Fibroblast of lung (primary cell): ENCODE data around the gene CACNG7. TPM values are rescaled to one million over a fixed set of nuclear protein-coding genes. Genes with fewer than 3 reads are reported as not detected.

Experiments
- DNase-seq, 2 donors: peaks; one replicate each; pipeline versions ENCODE4 v3.0.0 to v3.0.0-alpha.2; 2010; ENCODE audit warnings: low read depth in 2 of 2
- H2AFZ ChIP-seq: 2 replicates; pipeline ENCODE4 v1.5.1; 2012; ENCODE audit warnings: low read length, control low read depth, inconsistent platforms
- H3K27ac ChIP-seq: 2 replicates; pipeline ENCODE4 v1.5.1; 2011; ENCODE audit warnings: low read length, control low read depth; ENCODE audit not compliant: insufficient read depth
- H3K27me3 ChIP-seq: 2 replicates; pipeline ENCODE4 v1.5.1; 2011; ENCODE audit warnings: mild to moderate bottlenecking, low read length; ENCODE audit not compliant: control insufficient read depth, insufficient read depth
- H3K36me3 ChIP-seq: 2 replicates; pipeline ENCODE4 v1.5.1; 2011; ENCODE audit warnings: low read length; ENCODE audit not compliant: control insufficient read depth, insufficient read depth
- H3K4me1 ChIP-seq: 2 replicates; pipeline ENCODE4 v1.5.1; 2011; ENCODE audit warnings: low read length; ENCODE audit not compliant: control insufficient read depth, insufficient read depth; ENCODE audit errors: extremely low read depth
- H3K4me2 ChIP-seq: 2 replicates; pipeline ENCODE4 v1.5.1; 2011; ENCODE audit warnings: low read length, control low read depth; ENCODE audit not compliant: insufficient read depth; ENCODE audit errors: extremely low read depth
- H3K4me3 ChIP-seq, 4 experiments: fragments of 200-600 bp in 1 of 4; sonication (generic) in 1 of 4; replicated peaks in 1 of 4; 2 replicates each; pipeline ENCODE4 v1.5.1; 2011 to 2016; ENCODE audit warnings: low read length in 4 of 4, low read depth in 3 of 4, mild to moderate bottlenecking in 3 of 4, control low read depth in 2 of 4, inconsistent platforms in 1 of 4, mixed read lengths in 1 of 4; ENCODE audit not compliant: insufficient read depth in 1 of 4; ENCODE audit errors: control extremely low read depth in 1 of 4
- H3K79me2 ChIP-seq: 2 replicates; pipeline ENCODE4 v1.5.1; 2012; ENCODE audit warnings: mild to moderate bottlenecking, low read length, inconsistent platforms; ENCODE audit not compliant: control insufficient read depth, insufficient read depth
- H3K9ac ChIP-seq: 2 replicates; pipeline ENCODE4 v1.5.1; 2011; ENCODE audit warnings: mild to moderate bottlenecking, low read length, control low read depth; ENCODE audit not compliant: insufficient read depth
- H3K9me3 ChIP-seq: 2 replicates; pipeline ENCODE4 v1.5.1; 2012; ENCODE audit warnings: low read depth, low read length; ENCODE audit not compliant: control insufficient read depth, insufficient read depth
- H4K20me1 ChIP-seq: 2 replicates; pipeline ENCODE4 v1.5.1; 2011; ENCODE audit warnings: low read length; ENCODE audit not compliant: control insufficient read depth, insufficient read depth; ENCODE audit errors: extremely low read depth
- EZH2 ChIP-seq: IDR thresholded peaks from 2 replicates; pipeline ENCODE4 v1.5.1; 2012; ENCODE audit warnings: low read length, control low read depth, mild to moderate bottlenecking; ENCODE audit errors: missing control alignments
- polyA plus RNA-seq, 2 donors: library from polyadenylated mRNA; depleted of rRNA in 1 of 2; stranded (reverse) in 1 of 2; unstranded in 1 of 2; fragments of >200 nt; gene quantifications; 2 replicates each; pipeline ENCODE4 v1.2.1, GENCODE V29; 2011 to 2012; ENCODE audit warnings: missing spikeins in 1 of 2
- total RNA-seq: library from RNA; depleted of rRNA; stranded (reverse); fragments of >200 nt; gene quantifications from 2 replicates; pipeline ENCODE4 v1.2.1, GENCODE V29; 2014
- TF ChIP-seq, protein P1 (sequence below), 2 donors: IDR thresholded peaks in 1 of 2; conservative IDR thresholded peaks in 1 of 2; 1 replicate in 1 of 2; 2 replicates in 1 of 2; pipeline ENCODE4 v1.5.1; 2011 to 2012; ENCODE audit warnings: low read length in 2 of 2, control low read depth in 1 of 2, inconsistent platforms in 1 of 2, low read depth in 1 of 2, mild to moderate bottlenecking in 1 of 2

CACNG7 gene
- total and polyA plus RNA-seq, 2 donors (not counting 1 experiment from before 2014, with no cell fraction given): 0.17 to 0.68 TPM

DNA sequence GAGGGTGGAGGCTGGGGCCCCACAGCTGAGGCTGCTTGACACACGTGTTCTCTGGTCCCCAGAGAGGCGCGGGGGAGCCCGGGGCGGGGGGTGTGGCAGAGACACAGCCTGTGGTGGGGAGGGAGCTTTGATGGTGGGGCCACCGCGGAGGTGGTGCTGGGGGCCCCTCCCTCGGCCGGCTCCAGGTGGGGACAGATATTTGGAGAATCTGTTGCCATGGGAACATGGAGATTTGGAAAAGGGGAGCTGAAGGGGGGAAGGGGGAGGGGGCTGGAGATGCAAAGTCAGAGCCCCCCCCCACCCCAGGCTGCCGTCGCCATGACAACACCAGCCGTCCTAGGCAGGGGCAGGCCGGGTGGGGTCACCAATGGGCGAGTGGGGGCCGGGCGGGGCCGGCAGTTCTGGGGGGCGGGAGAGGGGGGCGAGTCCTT lies 25.8 kb upstream of the CACNG7 start:
- TF ChIP-seq, protein P1, sequence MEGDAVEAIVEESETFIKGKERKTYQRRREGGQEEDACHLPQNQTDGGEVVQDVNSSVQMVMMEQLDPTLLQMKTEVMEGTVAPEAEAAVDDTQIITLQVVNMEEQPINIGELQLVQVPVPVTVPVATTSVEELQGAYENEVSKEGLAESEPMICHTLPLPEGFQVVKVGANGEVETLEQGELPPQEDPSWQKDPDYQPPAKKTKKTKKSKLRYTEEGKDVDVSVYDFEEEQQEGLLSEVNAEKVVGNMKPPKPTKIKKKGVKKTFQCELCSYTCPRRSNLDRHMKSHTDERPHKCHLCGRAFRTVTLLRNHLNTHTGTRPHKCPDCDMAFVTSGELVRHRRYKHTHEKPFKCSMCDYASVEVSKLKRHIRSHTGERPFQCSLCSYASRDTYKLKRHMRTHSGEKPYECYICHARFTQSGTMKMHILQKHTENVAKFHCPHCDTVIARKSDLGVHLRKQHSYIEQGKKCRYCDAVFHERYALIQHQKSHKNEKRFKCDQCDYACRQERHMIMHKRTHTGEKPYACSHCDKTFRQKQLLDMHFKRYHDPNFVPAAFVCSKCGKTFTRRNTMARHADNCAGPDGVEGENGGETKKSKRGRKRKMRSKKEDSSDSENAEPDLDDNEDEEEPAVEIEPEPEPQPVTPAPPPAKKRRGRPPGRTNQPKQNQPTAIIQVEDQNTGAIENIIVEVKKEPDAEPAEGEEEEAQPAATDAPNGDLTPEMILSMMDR (conservative IDR thresholded peaks at IDR 0.05 in 1 of 2, IDR thresholded peaks at IDR 0.05 in 1 of 2; ENCODE audit: low read depth in 1 of 2, low read length in 2 of 2): no peak
- TF ChIP-seq EZH2: no peak
- Histone ChIP-seq H3K9ac (no peak overlapping the region), H3K4me3 (no peak overlapping the region), H3K36me3 (no peaks in the 10 kb centered on the region), H3K79me2 (no peaks in the 10 kb centered on the region), H3K4me2 (no peak overlapping the region), H3K27me3 (peaks cover 47% of the 10 kb centered on the region), H3K27ac (no peak overlapping the region), H4K20me1 (no peaks in the 10 kb centered on the region), H2AFZ (no peak overlapping the region), H3K4me1 (peaks cover 8% of the 10 kb centered on the region), H3K9me3 (no peaks in the 10 kb centered on the region)
- no peak for DNase-seq

DNA sequence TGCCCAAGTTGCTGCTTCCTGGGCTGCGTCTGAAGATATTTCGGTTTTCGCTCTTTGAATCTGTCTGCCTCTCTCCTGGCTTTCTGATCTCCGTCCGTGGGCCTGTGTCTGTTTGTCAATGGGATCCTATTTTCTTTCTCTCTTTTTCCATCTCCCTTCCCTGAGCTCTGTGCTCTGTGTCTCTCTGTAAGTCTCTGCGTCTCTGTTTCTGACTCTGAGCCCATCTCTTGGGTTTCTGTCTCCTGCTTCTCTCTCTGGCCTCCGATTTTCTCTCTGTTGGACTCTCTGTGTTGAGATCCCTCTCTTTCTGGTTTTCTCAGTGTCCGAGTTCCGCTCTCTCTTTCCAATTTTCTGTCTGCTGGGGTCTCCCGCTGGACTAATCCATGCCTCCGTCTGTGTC lies 25.3 kb upstream of the CACNG7 start:
- DNase-seq: no peak
- Histone ChIP-seq H2AFZ (no peak overlapping the region), H3K27me3 (peaks cover 47% of the 10 kb centered on the region), H3K9ac (no peak overlapping the region), H3K36me3 (no peaks in the 10 kb centered on the region), H3K4me3 (no peak overlapping the region), H3K79me2 (no peaks in the 10 kb centered on the region), H4K20me1 (no peaks in the 10 kb centered on the region), H3K4me2 (no peak overlapping the region), H3K9me3 (no peaks in the 10 kb centered on the region), H3K27ac (no peak overlapping the region), H3K4me1 (peaks cover 8% of the 10 kb centered on the region)
- TF ChIP-seq EZH2: peak; percentile 70
- TF ChIP-seq, protein P1 (conservative IDR thresholded peaks at IDR 0.05 in 1 of 2, IDR thresholded peaks at IDR 0.05 in 1 of 2; ENCODE audit: low read depth in 1 of 2, low read length in 2 of 2): no peak

DNA sequence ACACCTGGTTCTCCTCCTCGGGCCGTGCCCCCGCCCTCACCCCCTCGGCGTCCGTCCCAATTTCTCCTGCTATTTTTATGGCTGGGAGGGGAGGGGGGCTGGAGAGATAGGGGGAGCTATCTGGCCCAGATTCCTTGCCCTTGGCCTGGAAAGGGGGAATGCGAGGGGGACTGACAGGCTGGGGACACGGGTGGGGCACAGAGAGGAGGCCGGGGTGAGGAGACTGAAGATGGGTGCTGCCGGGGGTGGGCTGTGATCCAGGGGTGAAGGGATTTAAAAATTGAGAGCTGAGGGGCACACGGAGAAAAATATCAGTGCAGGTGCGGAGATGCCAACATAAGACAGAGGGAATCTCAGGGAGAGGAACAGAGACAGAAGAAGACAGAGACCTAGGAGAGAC lies 24.8 kb upstream of the CACNG7 start:
- TF ChIP-seq, protein P1 (conservative IDR thresholded peaks at IDR 0.05 in 1 of 2, IDR thresholded peaks at IDR 0.05 in 1 of 2; ENCODE audit: low read depth in 1 of 2, low read length in 2 of 2): no peak
- TF ChIP-seq EZH2: no peak
- Histone ChIP-seq H3K9ac (no peak overlapping the region), H3K79me2 (no peaks in the 10 kb centered on the region), H4K20me1 (no peaks in the 10 kb centered on the region), H3K4me1 (peaks cover 6% of the 10 kb centered on the region), H3K4me3 (no peak overlapping the region), H2AFZ (no peak overlapping the region), H3K36me3 (no peaks in the 10 kb centered on the region), H3K27ac (no peak overlapping the region), H3K4me2 (no peak overlapping the region), H3K9me3 (no peaks in the 10 kb centered on the region), H3K27me3 (peaks cover 47% of the 10 kb centered on the region)
- no peak for DNase-seq
